HepG2 (cell line): ENCODE measurements around the gene CXXC5.

ENCODE experiments used
- ATF2 ChIP-seq: sonication (generic); formaldehyde crosslinking; IDR thresholded peaks from 2 replicates; pipeline ENCODE4 v1.4.0; 2020; ENCODE audit warnings: missing genetic modification reagents
- CEBPB ChIP-seq: IDR thresholded peaks from 2 replicates; pipeline ENCODE4 v1.6.1; 2011; ENCODE audit warnings: low read depth, low read length, improper control_type of control experiment, borderline replicate concordance
- CTCF ChIP-seq: sonication (generic); formaldehyde crosslinking; IDR thresholded peaks from 2 replicates; pipeline ENCODE4 v1.5.0; 2020; ENCODE audit warnings: mild to moderate bottlenecking, missing genetic modification reagents, moderate library complexity
- MNT ChIP-seq: fragments of 450-650 bp; IDR thresholded peaks from 2 replicates; pipeline ENCODE4 v1.6.1; 2016
- MYNN ChIP-seq: sonication (generic); formaldehyde crosslinking; IDR thresholded peaks from 2 replicates; pipeline ENCODE4 v1.4.0; 2020; ENCODE audit warnings: mild to moderate bottlenecking, low read depth, missing genetic modification reagents
- POLR2AphosphoS5 ChIP-seq: IDR thresholded peaks from 2 replicates; pipeline ENCODE4 v1.6.1; 2012; ENCODE audit warnings: low read depth, low read length
- SP5 ChIP-seq: IDR thresholded peaks from 2 replicates; pipeline ENCODE4 v1.6.1; 2016; ENCODE audit warnings: low read depth, borderline replicate concordance
- TAF15 ChIP-seq: fragments of 200-400 bp; formaldehyde crosslinking; IDR thresholded peaks from one replicate; pipeline ENCODE4 v1.6.1; 2018; ENCODE audit warnings: mild to moderate bottlenecking, low read depth, low read length; ENCODE audit not compliant: poor library complexity, severe bottlenecking
- TCF7 ChIP-seq: sonication (generic); IDR thresholded peaks from 2 replicates; pipeline ENCODE4 v1.6.1; 2016; ENCODE audit warnings: antibody characterized with exemption, low read depth
- TCF7L2 ChIP-seq: IDR thresholded peaks from 2 replicates; pipeline ENCODE4 v1.6.1; 2011; ENCODE audit warnings: mild to moderate bottlenecking, low read depth, low read length, moderate library complexity
- ZNF280D ChIP-seq: sonication (generic); formaldehyde crosslinking; IDR thresholded peaks from 2 replicates; pipeline ENCODE4 v1.5.1; 2020; ENCODE audit warnings: mild to moderate bottlenecking, missing genetic modification reagents
- ZNF569 ChIP-seq: sonication (generic); formaldehyde crosslinking; IDR thresholded peaks from 2 replicates; pipeline ENCODE4 v1.5.0; 2020; ENCODE audit warnings: mild to moderate bottlenecking, missing genetic modification reagents, moderate library complexity, borderline replicate concordance
- ZNF775 ChIP-seq: sonication (generic); formaldehyde crosslinking; IDR thresholded peaks from 2 replicates; pipeline ENCODE4 v1.4.0; 2020; ENCODE audit warnings: missing genetic modification reagents, mild to moderate bottlenecking, moderate library complexity, borderline replicate concordance

- TF ChIP-seq ZNF280D (CRISPR knock-in tag) (0 out of 2 replicates have a peak, but pooled peaks have one; percentile 49), TCF7L2 (no peak), CTCF (CRISPR knock-in tag) (peak; percentile 28), TCF7 (no peak), ZNF775 (CRISPR knock-in tag) (no peak), MYNN (no peak), CEBPB (no peak), TAF15 (no peak), MNT (no peak), ATF2 (CRISPR knock-in tag) (no peak), ZNF569 (CRISPR knock-in tag) (no peak), POLR2AphosphoS5 (no peak), SP5 (peak; percentile 46; the same call in 1 of the 2 replicates)
Observed at GRCh38 chr5:139669662-139670368, 21.7 kb downstream of the CXXC5 start.
